Stimulated activated CD4-positive, alpha-beta T cell treated with anti-CD3 and anti-CD28 coated beads, TNF-alpha, amount 100 ng/mL, for 4 hours (primary cell): Measurements from ENCODE around the gene KIAA1614.

ENCODE experiments used
- DNase-seq, 3 experiments: peaks; one replicate each; pipeline ENCODE4 v3.0.0-alpha.2; 2020; ENCODE audit warnings: low read depth in 3 of 3

Gene KIAA1614

DNA sequence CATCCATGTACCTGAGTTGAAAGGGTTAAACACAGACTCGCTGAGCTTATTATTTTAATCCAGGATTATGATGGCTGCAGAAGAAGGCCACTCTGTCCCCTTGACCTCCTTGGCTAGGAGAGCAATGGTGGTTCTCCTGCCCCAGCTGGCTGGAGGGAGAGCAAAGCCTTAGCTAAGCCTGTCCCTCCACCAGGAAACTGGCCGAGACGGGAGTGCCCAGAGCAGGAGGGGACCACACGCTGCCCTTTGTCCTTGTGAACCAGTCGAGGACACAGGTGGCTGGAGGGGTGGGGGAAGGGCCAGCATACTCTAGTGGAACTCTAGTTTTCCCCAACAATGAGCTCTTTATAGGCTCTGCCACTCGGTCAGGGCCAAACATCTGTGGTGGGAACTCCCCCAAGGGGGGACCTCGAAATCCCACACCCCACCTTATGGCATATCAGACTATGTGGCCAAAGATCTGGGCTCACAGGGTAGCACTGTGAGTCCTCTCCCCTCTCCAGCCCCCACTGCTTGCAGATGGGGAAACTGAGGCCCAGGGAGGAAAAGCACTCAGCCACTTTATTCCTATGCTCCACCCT is 12.9 kb downstream of the KIAA1614 start:
- DNase-seq, result no peak

DNA sequence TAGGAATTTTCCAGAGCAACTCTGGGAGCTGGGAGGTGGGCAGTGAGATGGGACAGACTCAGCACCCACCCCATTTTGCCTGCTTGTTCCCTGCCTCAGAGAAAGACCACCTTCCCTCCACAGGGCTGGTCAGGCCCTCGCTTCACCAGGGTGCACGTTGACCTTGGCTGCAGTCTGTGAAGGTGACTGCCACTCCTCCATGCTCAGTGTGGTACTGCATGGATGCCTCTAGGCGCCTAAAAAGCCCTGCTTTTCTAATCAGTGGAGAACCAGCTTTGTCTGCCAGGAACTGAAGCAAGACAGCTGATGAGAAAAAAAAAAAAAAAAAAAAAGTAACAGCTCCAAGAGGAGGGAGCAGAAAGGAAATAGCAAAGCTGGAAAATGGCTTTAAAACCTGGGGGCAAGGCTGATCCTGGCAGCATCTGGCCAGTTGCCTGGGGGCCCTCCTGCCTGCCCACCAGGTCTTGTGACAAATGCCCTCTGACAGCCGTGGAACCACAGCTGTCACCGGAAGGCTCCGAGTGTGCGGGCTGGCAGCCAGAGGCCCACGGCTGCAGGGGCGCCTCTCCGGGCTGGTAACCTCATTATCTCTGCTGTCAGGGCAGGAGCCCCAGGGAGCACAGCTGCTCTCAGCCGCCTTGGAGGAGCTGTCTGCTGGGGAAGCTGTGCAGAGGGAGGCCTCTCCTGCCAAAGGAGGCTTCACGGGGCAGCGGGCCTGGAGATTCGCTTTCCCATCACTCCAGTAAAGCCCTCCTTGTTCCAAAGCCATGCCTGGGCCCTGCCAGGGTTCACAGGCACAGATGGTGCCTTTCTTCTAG is 13.7 kb downstream of the KIAA1614 start:
- no peak for DNase-seq

- DNase-seq, result no peak
Observed at GRCh38 chr1:180927348-180927747, 14.7 kb downstream of the KIAA1614 start.

GRCh38 chr1:180927841-180928240 is 15.1 kb downstream of the KIAA1614 start:
- no peak for DNase-seq

DNA sequence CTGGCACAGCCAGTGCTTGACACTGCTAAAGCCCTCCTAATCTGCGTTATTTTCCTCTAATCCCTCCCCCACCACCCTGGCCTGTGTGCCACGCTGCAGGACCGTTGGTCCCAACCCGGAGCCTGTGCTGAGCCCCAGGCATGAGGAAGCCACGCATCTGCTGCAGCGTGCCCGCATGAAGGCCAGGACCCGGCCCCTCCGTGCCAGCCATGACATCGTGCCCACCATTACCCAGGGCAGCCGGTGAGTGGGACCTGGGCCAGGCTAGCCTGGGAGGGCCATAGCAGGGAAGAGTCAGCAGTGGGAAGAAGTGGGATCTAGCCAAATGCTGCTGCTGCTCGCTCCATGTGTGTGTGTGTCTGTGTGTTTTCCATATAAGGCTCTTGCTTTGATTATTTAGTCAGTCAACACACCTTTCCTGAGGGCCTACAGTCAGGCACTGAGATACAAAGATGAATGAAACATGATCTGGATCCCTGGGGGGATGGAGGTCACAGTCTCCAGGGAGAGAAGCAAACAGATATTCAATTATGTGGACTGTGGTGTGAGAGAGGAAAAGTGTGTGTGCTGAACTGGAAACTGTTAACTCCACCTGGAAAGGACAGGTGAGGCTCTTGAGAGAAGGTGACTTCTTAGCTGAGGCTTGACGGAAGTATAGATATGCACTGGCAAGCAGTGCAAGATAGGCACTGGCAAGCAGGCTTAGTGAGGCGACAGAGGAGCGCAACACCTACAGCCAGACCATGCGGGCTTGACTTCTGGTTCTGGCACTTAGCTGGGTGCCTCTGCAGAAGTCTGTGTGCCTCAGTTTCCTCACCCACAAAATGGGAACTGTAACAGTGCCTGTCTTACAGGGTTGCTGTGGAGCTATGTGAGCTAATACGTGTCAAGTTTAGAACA is 15.9 kb downstream of the KIAA1614 start:
- DNase-seq, result no peak

DNA sequence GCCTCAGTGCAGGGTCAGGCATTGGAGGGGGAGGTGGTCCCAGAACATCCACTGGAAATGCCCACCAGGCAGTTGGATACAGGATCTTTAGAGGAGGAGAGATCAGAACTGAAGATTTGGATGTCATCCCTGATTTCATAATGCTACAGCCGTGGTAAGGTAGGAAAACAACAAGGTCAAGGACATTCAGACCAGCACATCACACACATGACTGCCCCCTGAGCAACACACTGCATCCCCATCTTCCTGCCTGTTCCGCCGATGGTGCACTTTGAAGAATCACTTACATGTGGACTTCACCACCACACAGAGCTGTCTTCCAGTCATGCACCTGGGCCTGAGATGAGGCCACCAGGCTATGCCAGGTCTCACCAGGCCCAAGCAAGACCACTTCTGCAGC is 16.7 kb downstream of the KIAA1614 start:
- DNase-seq, result no peak

- DNase-seq, result no peak
Observed at GRCh38 chr1:180930687-180931086, 18.0 kb downstream of the KIAA1614 start.

DNA sequence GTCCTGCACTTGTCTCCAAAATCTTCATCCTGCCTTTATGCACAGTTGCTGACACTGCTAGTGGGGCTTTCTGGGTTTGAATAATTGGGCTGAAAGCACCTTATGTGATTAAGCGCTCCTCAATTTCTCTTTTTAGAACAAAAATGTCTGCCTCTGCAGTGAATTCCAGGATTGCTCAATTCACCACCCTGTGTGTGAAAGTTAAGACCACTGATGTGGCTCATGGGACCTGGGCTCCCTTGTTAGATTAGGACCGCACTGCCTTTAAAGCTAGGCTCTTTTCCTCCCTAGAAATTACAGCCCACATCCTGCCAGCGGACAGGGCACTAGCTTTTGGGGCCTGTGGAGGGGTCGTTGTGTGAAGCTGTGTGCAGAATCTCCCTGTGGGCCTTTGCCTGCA is 18.8 kb downstream of the KIAA1614 start:
- DNase-seq, result no peak

- DNase-seq, result no peak
Observed at GRCh38 chr1:180932378-180932777, 19.7 kb downstream of the KIAA1614 start.

DNA sequence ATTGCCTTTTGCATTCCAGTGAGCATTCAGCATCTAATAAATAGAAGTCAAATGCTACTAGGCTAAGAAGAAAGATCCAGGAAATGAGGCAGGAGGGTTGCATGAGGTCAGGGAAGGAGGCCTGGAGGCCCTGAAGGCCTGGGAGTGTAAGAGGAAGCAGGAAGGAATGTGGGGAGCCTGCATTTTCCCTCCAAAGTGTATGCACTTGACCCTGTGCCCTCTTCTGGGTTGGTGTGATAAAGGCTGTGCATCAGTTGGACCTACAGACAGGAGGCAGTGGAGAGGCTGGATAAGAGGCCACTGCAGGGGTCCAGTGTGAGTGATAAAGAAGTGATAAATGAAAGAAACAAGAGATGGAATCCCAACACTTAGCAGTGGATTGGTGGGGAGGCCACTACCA is 20.4 kb downstream of the KIAA1614 start:
- DNase-seq, result no peak

GRCh38 chr1:180934563-180934962 is 21.9 kb downstream of the KIAA1614 start:
- DNase-seq, result no peak

GRCh38 chr1:180935326-180936109 is 22.8 kb downstream of the KIAA1614 start:
- DNase-seq, result no peak

DNA sequence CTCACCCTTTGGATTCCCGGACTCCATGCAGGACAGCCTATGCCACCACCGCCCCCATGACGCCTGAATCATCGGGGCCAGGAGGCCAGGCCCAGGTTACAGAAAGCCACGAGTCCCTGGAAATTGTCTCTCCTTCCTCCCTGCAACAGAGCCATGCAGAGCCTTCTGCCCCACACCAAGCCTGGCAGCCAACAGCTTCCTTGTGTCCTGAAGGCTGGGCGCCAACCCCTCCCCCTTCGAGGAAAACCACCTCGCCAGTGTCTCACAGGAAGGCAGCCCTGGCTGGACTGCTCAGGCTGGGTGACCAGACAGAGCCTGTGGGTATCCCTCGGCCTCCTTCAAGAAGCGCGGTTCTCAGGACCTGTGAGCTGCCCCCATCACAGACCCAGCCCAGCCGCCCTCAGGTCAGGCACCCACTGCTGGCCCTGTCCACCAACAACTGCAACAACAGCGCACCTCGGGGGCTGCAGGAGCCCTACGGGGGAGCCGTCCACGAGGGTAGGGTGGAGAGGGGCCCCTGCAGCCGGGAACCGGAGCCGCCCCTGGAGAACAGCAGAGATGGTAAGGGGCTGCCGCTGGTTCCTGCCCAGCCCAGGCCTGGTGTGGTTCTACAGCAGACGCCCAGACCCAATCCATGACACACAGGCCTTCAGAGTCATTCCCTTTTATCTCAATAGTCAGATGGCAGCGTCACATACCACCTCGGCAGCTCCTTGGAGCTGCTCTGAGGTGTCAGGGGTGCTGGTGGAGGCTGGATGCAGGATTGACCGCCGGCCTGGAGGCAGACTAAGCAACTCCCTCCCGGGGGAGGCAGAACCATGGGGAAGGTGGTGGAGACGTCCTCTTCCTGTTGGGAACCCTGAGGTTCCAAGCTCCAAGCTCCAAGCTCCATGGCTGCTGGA is 23.7 kb downstream of the KIAA1614 start:
- DNase-seq, result no peak

DNA sequence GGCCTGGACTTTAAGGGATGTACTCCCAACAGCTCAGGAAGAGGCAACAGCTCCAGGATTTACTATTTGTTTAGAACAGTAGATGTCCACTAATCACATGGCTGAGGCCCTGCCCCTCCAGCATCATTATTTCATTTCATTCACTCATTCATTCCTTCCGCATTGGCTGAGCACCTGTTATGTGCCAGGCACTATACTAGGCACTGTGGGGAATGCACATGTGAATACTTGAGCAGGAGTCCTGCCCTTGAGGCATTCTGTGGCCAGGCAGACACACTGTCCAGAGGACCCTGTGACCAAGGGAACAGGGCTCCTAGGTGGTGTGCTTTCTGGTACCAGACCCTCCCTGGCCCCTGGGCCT is 24.3 kb downstream of the KIAA1614 start:
- DNase-seq, result no peak

DNA sequence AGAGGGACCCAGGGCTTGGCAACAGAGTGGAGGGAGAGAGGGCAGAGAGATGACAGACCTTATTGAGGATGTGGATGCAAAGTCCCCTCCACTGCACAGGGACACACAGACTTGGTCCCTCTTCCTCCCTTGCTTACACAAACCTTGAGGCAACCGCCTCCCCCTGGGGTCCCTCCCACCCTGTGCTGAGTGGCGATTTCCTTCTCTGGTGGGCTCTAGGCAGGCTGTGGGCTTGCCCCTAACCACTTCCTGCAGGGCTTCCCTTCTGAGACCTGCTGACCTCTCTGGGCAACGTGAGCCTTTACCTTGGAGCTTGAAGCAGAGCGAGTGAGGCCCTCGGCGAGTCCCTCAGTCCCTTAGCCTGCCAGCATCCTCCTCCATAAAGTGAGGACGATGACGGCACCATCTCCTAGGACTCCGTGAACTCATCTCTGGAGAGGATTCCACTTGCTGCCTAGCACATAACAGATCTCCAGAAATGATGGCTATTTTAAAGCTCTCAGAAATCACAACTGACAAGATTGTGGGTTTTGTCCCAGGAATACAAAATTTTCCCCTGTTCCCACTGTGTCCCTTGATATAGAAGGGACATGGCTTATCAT is 25.0 kb downstream of the KIAA1614 start:
- DNase-seq, result no peak

- no peak for DNase-seq
Observed at GRCh38 chr1:180939073-180939710, 26.5 kb downstream of the KIAA1614 start.

DNA sequence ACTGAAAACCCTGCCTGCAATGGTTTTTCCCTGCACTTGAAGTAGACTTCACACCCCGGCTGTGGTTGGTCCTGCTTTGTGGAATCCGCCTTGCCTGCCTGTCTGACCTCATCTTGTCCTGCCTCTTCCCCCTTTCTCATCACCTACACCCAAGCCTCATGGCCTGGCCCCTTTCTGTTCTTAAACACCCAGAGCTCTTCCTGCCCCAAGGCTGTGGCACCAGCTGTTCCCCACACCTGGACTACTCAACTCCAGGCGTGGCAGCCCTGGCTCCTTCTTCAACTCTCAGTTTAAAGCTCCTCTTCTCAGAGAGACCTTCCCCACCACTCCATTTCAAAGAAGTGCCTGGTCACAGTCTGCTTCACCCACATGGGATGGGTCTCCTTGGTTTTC is 27.0 kb downstream of the KIAA1614 start:
- no peak for DNase-seq

DNA sequence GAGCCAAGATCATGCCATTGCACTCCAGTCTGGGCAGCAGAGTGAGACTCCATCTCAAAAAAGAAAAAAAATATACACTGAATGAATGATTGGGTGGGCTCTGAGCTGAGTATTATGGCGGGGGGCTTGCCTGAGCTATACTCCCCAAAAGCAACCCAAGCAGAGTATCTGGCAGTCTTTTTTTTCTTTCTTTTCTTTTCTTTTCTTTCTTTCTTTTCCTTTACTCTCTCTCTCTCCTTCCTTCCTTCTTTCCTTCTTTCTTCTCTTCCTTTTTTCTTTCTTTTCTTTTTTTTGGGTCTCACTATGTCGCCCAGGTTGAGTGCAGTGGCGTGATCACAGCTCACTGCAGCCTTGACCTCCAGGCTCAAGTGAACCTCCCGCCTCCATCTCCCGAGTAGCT is 27.7 kb downstream of the KIAA1614 start:
- no peak for DNase-seq

- no peak for DNase-seq
Observed at GRCh38 chr1:180941518-180942275, 29.0 kb downstream of the KIAA1614 start.
